ENCODE measurements around the gene SLAMF7.

- TF ChIP-seq JUNB (IDR thresholded peaks at IDR 0.05; ENCODE audit: unreplicated experiment) (no peak), POLR2AphosphoS5 (IDR thresholded peaks at IDR 0.05; ENCODE audit: low read depth) (no peak), CTCF (conservative IDR thresholded peaks at IDR 0.05; ENCODE audit: low read depth in 2 of 2) (no peak), NANOG (IDR thresholded peaks at IDR 0.05; ENCODE audit: borderline replicate concordance) (no peak), EZH2 (IDR thresholded peaks at IDR 0.05; ENCODE audit: low read depth, unreplicated experiment) (no peak), EZH2phosphoT487 (IDR thresholded peaks at IDR 0.05; ENCODE audit: unreplicated experiment) (no peak), REST (IDR thresholded peaks at IDR 0.05; ENCODE audit: unreplicated experiment) (no peak)
Observed at GRCh38 chr1:160704250-160704649, 34.8 kb upstream of the SLAMF7 start.
